Activated CD4-positive, alpha-beta T cell treated with anti-CD3 and anti-CD28 coated beads, Interleukin-2, amount 50 U/mL, for 16 hours (primary cell): ENCODE results near the gene PEX11G.

Experiments used
- DNase-seq: peaks from one replicate; pipeline ENCODE4 v3.0.0-alpha.2; 2020

The PEX11G gene

GRCh38 chr19:7488736-7489353 lies at the start of gene PEX11G:
Gene PEX11G (minus strand): TSS chr19:7489035. CDS start chr19:7489010, 25 bp downstream.
- peak; percentile 91 for DNase-seq

GRCh38 chr19:7535998-7536695 lies 47.3 kb upstream of the PEX11G start:
- no peak for DNase-seq

GRCh38 chr19:7535047-7535997 lies 46.5 kb upstream of the PEX11G start, which contains the start of gene PNPLA6:
Gene PNPLA6 (plus strand): TSS chr19:7535717. CDS start chr19:7535789, 72 bp downstream.
- peak; percentile 95 for DNase-seq

GRCh38 chr19:7534531-7535046 lies 45.8 kb upstream of the PEX11G start:
- DNase-seq = peak; percentile 33

- DNase-seq = peak; percentile 86
Observed at GRCh38 chr19:7533925-7534480, 45.2 kb upstream of the PEX11G start.

- no peak for DNase-seq
Observed at GRCh38 chr19:7533281-7533885, 44.5 kb upstream of the PEX11G start.

- DNase-seq = no peak
Observed at GRCh38 chr19:7529610-7530490, 41.0 kb upstream of the PEX11G start.

GRCh38 chr19:7529246-7529600 lies 40.4 kb upstream of the PEX11G start:
- DNase-seq = no peak

GRCh38 chr19:7528522-7529245 lies 39.8 kb upstream of the PEX11G start:
- no peak for DNase-seq

- no peak for DNase-seq
Observed at GRCh38 chr19:7528192-7528519, 39.3 kb upstream of the PEX11G start.

- DNase-seq = no peak
Observed at GRCh38 chr19:7527516-7528191, 38.8 kb upstream of the PEX11G start.

GRCh38 chr19:7526059-7526929 lies 37.5 kb upstream of the PEX11G start:
- no peak for DNase-seq

GRCh38 chr19:7524992-7525739 lies 36.3 kb upstream of the PEX11G start:
- DNase-seq = no peak

- DNase-seq = no peak
Observed at GRCh38 chr19:7524523-7524922, 35.7 kb upstream of the PEX11G start.

- no peak for DNase-seq
Observed at GRCh38 chr19:7522923-7523667, 34.3 kb upstream of the PEX11G start.

GRCh38 chr19:7522072-7522922 lies 33.5 kb upstream of the PEX11G start, which contains the start of gene MCOLN1:
Gene MCOLN1 (plus strand): TSS chr19:7522624. CDS start chr19:7522751, 127 bp downstream.
- peak; percentile 99 for DNase-seq
